Heart left ventricle (tissue), 13 donors: Measurements from ENCODE around the gene AKR1B1.

Source experiments
- POLR2A ChIP-seq, 2 donors: fragments of 450-650 bp; IDR thresholded peaks; one replicate each; pipeline ENCODE4 v1.6.1; 2017; ENCODE audit warnings: antibody characterized with exemption in 2 of 2, mild to moderate bottlenecking in 2 of 2, moderate library complexity in 2 of 2
- TF ChIP-seq, protein P1 (sequence below), 12 donors: fragments of 200-600 bp; sonication (generic) in 4 of 12; IDR thresholded peaks; one replicate each; pipeline versions ENCODE4 v1.5.0 to v1.8.0; 2018 to 2022; ENCODE audit warnings: antibody characterized with exemption in 12 of 12, mild to moderate bottlenecking in 5 of 12
- donor health status: ischemic (EF 13 %, LVEDD 7.1; RV severe dilation, severe dysfunction).
- donor health status: DM: no; HTN: yes; CAD: no.
- donor health status: DM: no; HTN: no; CAD: no.
- donor health status: ischemic (EF 25% LVEDD 6.9; RV normal size, moderate dysfunction).
- donor health status: ischemic (EF 25% LVEDD 5.7; RV mildly dilated, moderate dysfunction).
- donor health status: ischemic (EF 35%, LVEDD 5.7; RV mildly dilated, moderate dysfunction).
- donor health status: nonischemic (EF 11% LVEDD 7.7; RV severe dilation, severe dysfunction).
- donor health status: DM: yes; HTN: yes; CAD: no.
- donor health status: PGD.
- donor health status: ischemic (EF 29% LVEDD 5.4; RV normal size, mild dysfunction).
- donor health status: nonischemic (EF 23%, LVEDD 6.1; RV moderate dilation, normal function).

DNA sequence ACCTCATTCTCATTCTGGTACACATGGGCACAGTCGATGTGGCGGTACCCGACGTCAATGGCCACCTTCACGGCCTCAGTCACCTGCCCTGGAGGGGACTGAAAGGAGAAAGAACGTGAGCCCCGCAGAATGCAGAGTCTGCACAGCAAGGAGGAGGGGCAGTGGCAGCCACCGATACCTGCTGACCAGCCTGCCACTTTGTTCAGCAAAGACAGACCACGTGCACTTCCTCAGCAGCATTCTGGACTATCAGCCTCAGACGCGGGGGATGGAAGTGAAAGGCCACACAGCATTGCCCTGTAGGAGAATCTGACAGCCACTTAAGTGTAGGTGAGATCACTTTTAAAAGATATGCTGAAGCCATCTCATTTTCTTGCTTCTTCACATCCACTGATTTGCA is 7.2 kb downstream of the AKR1B1 start:
- TF ChIP-seq, protein P1, sequence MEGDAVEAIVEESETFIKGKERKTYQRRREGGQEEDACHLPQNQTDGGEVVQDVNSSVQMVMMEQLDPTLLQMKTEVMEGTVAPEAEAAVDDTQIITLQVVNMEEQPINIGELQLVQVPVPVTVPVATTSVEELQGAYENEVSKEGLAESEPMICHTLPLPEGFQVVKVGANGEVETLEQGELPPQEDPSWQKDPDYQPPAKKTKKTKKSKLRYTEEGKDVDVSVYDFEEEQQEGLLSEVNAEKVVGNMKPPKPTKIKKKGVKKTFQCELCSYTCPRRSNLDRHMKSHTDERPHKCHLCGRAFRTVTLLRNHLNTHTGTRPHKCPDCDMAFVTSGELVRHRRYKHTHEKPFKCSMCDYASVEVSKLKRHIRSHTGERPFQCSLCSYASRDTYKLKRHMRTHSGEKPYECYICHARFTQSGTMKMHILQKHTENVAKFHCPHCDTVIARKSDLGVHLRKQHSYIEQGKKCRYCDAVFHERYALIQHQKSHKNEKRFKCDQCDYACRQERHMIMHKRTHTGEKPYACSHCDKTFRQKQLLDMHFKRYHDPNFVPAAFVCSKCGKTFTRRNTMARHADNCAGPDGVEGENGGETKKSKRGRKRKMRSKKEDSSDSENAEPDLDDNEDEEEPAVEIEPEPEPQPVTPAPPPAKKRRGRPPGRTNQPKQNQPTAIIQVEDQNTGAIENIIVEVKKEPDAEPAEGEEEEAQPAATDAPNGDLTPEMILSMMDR (IDR thresholded peaks at IDR 0.05): no peak
- no peak for TF ChIP-seq POLR2A (IDR thresholded peaks at IDR 0.05)
